Fibroblast of mammary gland (primary cell): ENCODE data around the gene ZNF331.

Experiments
- DNase-seq: peaks from one replicate; pipeline ENCODE4 v3.0.0-alpha.2; 2010; ENCODE audit warnings: low read depth
- H3K4me3 ChIP-seq: 2 replicates; pipeline ENCODE4 v1.5.1; 2011; ENCODE audit warnings: low read depth, mild to moderate bottlenecking, low read length, moderate library complexity; ENCODE audit not compliant: control insufficient read depth
- TF ChIP-seq, protein P1 (sequence below): conservative IDR thresholded peaks from 2 replicates; pipeline ENCODE4 v1.5.1; 2011; ENCODE audit warnings: low read depth, low read length, inconsistent platforms; ENCODE audit not compliant: control insufficient read depth, insufficient read depth

ZNF331 gene

DNA sequence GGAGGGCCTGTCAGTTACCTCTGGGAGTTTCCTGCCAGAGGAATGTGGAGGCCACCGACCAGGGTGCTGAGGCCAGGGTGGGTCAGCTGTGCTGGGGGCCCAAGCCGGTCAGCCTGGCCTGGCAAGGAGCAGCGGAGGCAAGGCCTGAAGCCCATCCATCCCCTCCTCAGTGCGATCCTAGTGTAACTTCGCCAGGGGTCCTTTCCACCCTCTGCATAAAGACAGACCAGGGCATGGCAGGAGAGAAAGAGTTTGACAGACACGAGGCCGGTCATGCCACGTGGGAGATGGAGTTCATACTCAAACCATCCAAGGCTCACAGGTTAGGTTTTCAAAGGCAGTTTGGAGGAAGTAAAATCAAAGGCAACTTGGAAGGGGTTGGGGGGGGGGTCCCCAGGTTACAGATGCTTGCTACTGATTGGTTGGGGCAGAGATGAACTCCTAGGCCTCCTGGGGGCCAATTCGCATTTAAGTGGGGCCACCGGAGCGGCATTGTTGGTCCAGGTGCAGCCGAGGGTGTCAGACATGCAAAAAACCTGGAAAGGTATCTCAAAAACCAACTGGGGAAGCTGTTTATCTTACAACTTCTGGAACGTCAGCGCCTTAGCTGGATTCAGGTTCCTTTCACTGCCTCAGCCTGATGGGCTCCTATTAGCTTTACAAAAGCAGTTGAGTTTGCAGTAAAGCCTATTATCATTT lies 57.0 kb downstream of the ZNF331 start:
- TF ChIP-seq, protein P1, sequence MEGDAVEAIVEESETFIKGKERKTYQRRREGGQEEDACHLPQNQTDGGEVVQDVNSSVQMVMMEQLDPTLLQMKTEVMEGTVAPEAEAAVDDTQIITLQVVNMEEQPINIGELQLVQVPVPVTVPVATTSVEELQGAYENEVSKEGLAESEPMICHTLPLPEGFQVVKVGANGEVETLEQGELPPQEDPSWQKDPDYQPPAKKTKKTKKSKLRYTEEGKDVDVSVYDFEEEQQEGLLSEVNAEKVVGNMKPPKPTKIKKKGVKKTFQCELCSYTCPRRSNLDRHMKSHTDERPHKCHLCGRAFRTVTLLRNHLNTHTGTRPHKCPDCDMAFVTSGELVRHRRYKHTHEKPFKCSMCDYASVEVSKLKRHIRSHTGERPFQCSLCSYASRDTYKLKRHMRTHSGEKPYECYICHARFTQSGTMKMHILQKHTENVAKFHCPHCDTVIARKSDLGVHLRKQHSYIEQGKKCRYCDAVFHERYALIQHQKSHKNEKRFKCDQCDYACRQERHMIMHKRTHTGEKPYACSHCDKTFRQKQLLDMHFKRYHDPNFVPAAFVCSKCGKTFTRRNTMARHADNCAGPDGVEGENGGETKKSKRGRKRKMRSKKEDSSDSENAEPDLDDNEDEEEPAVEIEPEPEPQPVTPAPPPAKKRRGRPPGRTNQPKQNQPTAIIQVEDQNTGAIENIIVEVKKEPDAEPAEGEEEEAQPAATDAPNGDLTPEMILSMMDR: no peak
- no peak overlapping the region for H3K4me3 ChIP-seq
- DNase-seq: no peak

GRCh38 chr19:53595510-53595867 lies 57.5 kb downstream of the ZNF331 start:
- no peak for DNase-seq
- TF ChIP-seq, protein P1: no peak
- no peak overlapping the region for H3K4me3 ChIP-seq

DNA sequence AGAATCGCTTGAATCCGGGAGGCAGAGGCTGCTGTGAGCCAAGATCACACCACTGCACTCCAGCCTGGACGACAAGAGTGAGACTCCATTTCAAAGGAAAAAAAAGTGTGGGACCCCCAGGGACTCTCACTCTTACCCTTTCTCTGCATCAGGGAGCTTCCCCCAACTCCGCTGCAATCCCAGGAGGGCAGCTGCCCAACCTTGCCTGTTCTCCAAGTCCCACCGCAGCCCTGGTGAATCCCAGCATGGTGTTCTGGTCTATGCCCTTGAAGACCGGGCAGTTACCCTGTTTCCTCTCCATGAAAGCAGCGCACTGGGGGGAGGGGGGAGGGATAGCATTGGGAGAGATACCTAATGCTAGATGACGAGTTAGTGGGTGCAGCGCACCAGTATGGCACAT lies 58.1 kb downstream of the ZNF331 start:
- DNase-seq: no peak
- TF ChIP-seq, protein P1: no peak

GRCh38 chr19:53597023-53597422 lies 59.1 kb downstream of the ZNF331 start:
- H3K4me3 ChIP-seq: no peak overlapping the region
- no peak for DNase-seq
- TF ChIP-seq, protein P1: no peak

More for the DNA sequence above, 58.1 kb downstream of the ZNF331 start:
- no peak overlapping the region for H3K4me3 ChIP-seq

DNA sequence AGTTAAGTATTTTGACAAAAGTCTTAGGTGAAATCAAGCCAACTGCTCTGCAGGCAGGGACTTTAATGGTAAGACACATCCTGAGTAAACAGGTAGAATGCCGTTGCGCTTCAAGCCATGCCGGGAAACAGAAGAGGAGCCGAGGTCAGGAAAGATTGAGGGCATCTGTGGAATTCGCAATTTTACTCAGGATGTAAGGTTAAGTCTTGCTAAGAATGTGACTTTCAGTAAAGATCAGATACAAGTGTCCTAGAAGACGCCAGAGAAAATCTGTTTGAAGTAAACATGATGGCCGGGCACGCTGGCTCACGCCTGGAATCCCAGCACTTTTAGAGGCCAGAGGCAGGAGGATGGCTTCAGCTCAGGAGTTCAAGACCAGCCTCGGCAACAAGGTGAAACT lies 60.4 kb downstream of the ZNF331 start:
- DNase-seq: no peak
- TF ChIP-seq, protein P1: no peak
- no peak overlapping the region for H3K4me3 ChIP-seq

- TF ChIP-seq, protein P1: no peak
- no peak overlapping the region for H3K4me3 ChIP-seq
- no peak for DNase-seq
Measured at GRCh38 chr19:53600217-53600616, 62.3 kb downstream of the ZNF331 start.

- H3K4me3 ChIP-seq: no peak overlapping the region
- TF ChIP-seq, protein P1: no peak
- DNase-seq: no peak
Measured at GRCh38 chr19:53606031-53606430, 68.1 kb downstream of the ZNF331 start.
